Jurkat, Clone E6-1 (cell line): ENCODE results near the gene SELENOK. TPM values are rescaled to one million over a fixed set of nuclear protein-coding genes. Genes with fewer than 3 reads are reported as not detected.
A peak's percentile ranks its signal among the peaks of the same experiment; 100 is the strongest.
"Not testable (repeated sequence)": the region's sequence is repeated elsewhere in the genome, so short reads cannot be mapped to it uniquely, and the experiment has no call there.

Experiments
- DNase-seq: peaks from one replicate; pipeline ENCODE4 v3.0.0-alpha.2; 2011; ENCODE audit warnings: low read depth, low spot score
- H3K4me3 ChIP-seq: 2 replicates; pipeline ENCODE4 v1.5.1; 2011; ENCODE audit warnings: mild to moderate bottlenecking, low read length, control low read depth, moderate library complexity
- polyA plus RNA-seq: library from polyadenylated mRNA; unstranded; fragments of >200 nt; gene quantifications from one replicate; pipeline ENCODE4 v1.2.1, GENCODE V29; 2012; ENCODE audit warnings: missing spikeins; ENCODE audit not compliant: insufficient read length, insufficient read depth

The SELENOK gene
- polyA plus RNA-seq = 93.7 TPM

GRCh38 chr3:53891497-53892285 is at the start of gene SELENOK:
Gene SELENOK, minus strand, starts transcription at chr3:53891859.
- DNase-seq = peak; percentile 98
- H3K4me3 ChIP-seq = peak within 1 kb of the TSS; percentile 69

GRCh38 chr3:53941184-53941583 is 49.5 kb upstream of the SELENOK start:
- DNase-seq = no peak
- no peak overlapping the region for H3K4me3 ChIP-seq

- DNase-seq = no peak
These were observed 49.0 kb upstream of the SELENOK start for GRCh38 chr3:53940623-53941022.

GRCh38 chr3:53939813-53940212 is 48.2 kb upstream of the SELENOK start:
- no peak overlapping the region for H3K4me3 ChIP-seq
- no peak for DNase-seq

More at GRCh38 chr3:53940623-53941022, 49.0 kb upstream of the SELENOK start:
- no peak overlapping the region for H3K4me3 ChIP-seq

GRCh38 chr3:53939086-53939582 is 47.5 kb upstream of the SELENOK start:
- DNase-seq = no peak
- no peak overlapping the region for H3K4me3 ChIP-seq

GRCh38 chr3:53938645-53939044 is 47.0 kb upstream of the SELENOK start:
- peak; percentile 41 for DNase-seq
- no peak overlapping the region for H3K4me3 ChIP-seq

- no peak for DNase-seq
- H3K4me3 ChIP-seq = no peak overlapping the region
These were observed 44.7 kb upstream of the SELENOK start for GRCh38 chr3:53936347-53936746.

- DNase-seq = no peak
- H3K4me3 ChIP-seq = no peak overlapping the region
These were observed 43.7 kb upstream of the SELENOK start for GRCh38 chr3:53935283-53935901.

- not testable (repeated sequence) for DNase-seq
These were observed 35.7 kb upstream of the SELENOK start for GRCh38 chr3:53927208-53927872.

GRCh38 chr3:53921296-53921695 is 29.6 kb upstream of the SELENOK start:
- peak; percentile 14 for DNase-seq
- H3K4me3 ChIP-seq = no peak overlapping the region

More at GRCh38 chr3:53927208-53927872, 35.7 kb upstream of the SELENOK start:
- not testable (repeated sequence) for H3K4me3 ChIP-seq

GRCh38 chr3:53919741-53920140 is 28.1 kb upstream of the SELENOK start:
- DNase-seq = no peak
- no peak overlapping the region for H3K4me3 ChIP-seq

- no peak for DNase-seq
- no peak overlapping the region for H3K4me3 ChIP-seq
These were observed 21.7 kb upstream of the SELENOK start for GRCh38 chr3:53913401-53913800.

- H3K4me3 ChIP-seq = no peak overlapping the region
- DNase-seq = no peak
These were observed 11.1 kb upstream of the SELENOK start for GRCh38 chr3:53902711-53903110.

- H3K4me3 ChIP-seq = no peak overlapping the region
- no peak for DNase-seq
These were observed 10.4 kb upstream of the SELENOK start for GRCh38 chr3:53902067-53902466.

- DNase-seq = no peak
- H3K4me3 ChIP-seq = no peak overlapping the region
These were observed 9.1 kb upstream of the SELENOK start for GRCh38 chr3:53900666-53901331.

- DNase-seq = no peak
- no peak overlapping the region for H3K4me3 ChIP-seq
These were observed 8.1 kb upstream of the SELENOK start for GRCh38 chr3:53899750-53900149.

- DNase-seq = no peak
These were observed 603 bp upstream of the SELENOK start for GRCh38 chr3:53892286-53892637.

GRCh38 chr3:53890726-53891475 is 758 bp downstream of the SELENOK start:
- H3K4me3 ChIP-seq = peak overlapping the region; percentile 69
- peak; percentile 23 for DNase-seq

More at GRCh38 chr3:53892286-53892637, 603 bp upstream of the SELENOK start:
- peak overlapping the region; percentile 69 for H3K4me3 ChIP-seq

- DNase-seq = no peak
- no peak overlapping the region for H3K4me3 ChIP-seq
These were observed 3.4 kb downstream of the SELENOK start for GRCh38 chr3:53888232-53888631.
